ENCODE data around the gene SMG6.
"Not testable (repeated sequence)": the region's sequence is repeated elsewhere in the genome, so short reads cannot be mapped to it uniquely, and the experiment has no call there.

The SMG6 gene

GRCh38 chr17:2227025-2227699 lies 76.4 kb downstream of the SMG6 start:
- no peak for DNase-seq

DNA sequence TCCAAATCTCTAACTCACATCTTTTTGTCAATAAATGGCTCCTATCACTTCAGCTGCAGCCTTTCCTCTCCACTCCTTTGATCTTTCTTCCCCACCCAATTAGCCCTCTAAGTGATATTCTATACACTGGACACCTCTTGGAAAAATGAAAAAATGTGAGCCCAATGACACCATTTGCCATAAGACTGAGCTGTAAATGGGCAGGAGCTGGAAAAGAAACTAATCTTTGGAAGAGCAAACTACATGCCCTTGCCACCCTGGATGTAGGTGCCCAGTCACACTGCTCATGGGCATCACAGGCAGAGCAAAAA lies 80.0 kb downstream of the SMG6 start:
- no peak for DNase-seq

DNA sequence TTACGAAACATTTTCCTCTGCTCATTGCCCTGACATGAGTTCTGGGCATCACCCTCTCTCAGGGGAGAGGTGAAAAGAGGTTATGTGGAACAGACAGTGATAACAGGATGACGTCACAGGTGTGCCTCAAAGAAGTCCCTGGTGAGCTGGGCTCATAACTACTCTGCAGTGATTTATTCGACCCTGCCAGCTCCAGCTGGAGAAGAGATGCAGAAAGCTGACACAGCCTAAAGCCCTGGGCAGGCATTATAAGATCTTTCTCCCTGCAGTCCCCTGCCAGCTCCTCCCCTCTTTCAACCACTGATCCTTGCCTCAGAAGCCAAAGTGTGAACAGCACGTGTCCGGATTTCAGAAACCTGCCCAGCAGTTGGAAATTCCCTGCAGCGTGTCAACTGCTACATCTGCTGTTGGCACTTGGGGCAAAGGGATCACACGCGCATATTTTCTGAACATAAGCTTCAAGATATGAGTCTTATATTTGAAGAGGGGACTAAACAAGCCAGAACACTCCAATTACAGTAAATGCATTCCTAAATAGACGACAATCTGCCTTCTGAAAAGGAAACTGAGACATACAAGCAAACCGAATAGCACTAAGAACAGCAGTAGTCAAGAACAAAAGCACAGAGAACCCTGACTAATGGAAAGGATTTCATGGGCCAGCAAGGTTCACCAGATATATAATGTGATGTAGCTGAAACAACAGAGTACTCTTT lies 80.5 kb downstream of the SMG6 start:
- DNase-seq = no peak

DNA sequence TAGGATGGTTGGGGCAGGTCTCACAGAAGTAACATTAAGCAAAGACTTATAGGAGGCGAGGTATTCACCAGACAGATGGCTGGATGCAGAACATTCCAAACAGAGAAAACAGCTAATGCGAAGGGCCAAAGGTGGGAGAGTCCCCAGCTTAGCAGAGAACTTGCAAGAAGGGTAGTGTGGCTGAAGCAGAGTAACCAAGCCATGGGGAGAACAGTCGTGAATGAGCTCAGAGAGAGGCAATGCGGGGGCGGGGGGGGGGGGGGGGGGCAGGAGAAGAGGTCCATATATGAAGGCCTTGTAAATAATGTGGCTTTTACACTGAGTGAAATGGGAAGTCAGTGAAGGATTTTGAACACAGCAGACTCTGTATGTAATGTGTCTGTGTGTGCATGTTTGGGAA lies 81.3 kb downstream of the SMG6 start:
- no peak for DNase-seq

DNA sequence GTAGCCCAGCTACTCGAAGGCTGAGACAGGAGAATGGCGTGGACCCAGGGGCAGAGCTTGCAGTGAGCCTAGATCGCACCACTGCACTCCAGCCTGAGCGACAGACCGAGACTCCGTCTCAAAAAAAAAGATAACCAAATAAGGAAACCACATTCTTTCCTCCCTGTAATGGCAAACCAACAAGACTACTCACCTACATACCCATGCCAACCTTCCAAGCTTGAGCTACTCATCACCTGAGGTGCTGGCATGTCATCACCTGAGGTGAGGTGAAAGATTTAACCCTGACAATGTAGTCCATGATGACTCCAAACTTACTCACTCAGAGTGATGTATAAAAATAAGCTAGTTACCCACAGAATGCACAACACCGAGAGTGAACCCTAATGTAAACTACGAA lies 85.2 kb downstream of the SMG6 start:
- DNase-seq = no peak

GRCh38 chr17:2215616-2216364 lies 87.8 kb downstream of the SMG6 start:
- no peak for DNase-seq

DNA sequence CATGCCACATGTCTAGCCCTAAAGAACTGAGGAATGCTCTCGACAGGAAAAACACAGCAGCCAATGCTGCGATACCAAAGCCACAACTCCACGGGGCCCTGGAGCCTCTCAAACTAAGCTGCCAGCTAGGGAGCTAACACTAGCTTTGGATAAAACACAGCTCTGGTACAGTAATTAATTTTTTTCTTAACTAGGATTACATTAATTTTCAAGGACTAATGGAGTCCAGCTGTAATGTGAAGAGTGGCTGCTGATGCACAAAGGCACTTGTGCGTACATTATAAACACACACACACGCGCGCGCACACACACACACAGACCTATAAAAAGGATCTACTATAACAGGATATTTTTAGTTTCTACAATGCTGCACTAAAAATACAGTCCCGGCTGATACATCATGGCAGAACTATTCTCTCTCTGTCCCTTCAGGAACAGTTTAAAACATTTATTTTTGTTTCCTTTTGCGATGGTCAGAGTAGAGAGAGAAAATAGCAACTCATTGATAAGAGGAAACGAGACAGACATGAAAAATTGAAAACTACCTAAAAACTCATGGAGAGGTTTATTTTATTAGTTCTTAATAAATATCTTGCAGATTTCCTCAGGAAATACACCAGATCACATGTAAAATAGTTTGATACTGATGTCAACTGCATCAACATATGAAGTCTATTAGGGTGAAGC lies 88.5 kb downstream of the SMG6 start:
- no peak for DNase-seq

DNA sequence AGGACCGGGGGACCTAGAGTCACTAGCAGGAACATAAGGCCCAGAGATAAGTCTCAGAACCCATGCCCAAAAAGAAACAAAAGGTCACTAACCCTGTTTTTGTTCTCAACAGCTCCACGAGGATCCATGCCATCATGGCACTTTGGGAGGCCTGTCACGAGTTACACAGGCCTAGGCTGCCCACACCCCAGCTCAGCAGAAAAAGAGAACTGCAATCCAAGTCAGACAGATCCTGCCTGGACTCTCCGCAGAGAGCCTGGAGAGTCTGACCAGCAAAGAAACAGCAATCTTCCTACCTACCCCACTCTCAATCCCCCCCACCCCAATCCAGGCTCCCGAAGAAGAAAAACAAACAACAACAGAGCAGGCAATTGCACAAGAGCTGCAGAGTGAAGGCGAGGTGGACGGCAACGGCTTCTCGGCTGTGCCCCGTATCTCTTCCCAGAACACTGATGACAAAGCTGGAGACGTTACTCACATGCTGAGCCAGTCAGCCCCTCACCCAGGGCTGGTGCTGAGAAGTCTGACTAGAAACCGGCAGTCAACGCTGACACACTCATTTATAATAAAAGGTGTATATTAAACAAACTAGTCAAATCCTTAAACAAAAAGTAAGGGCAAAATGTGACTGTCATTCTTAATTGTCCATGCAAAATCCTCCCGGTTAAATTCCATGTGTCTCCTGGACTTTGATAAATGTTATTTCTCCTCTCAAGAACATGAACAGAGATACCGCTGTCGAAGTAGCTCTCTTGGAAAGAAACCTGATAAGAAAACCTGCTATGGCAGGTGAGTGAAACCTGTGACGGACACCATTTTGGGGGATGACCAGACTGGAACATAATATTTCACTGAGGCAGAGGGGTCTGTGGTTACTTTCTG lies 89.3 kb downstream of the SMG6 start:
- no peak for DNase-seq

DNA sequence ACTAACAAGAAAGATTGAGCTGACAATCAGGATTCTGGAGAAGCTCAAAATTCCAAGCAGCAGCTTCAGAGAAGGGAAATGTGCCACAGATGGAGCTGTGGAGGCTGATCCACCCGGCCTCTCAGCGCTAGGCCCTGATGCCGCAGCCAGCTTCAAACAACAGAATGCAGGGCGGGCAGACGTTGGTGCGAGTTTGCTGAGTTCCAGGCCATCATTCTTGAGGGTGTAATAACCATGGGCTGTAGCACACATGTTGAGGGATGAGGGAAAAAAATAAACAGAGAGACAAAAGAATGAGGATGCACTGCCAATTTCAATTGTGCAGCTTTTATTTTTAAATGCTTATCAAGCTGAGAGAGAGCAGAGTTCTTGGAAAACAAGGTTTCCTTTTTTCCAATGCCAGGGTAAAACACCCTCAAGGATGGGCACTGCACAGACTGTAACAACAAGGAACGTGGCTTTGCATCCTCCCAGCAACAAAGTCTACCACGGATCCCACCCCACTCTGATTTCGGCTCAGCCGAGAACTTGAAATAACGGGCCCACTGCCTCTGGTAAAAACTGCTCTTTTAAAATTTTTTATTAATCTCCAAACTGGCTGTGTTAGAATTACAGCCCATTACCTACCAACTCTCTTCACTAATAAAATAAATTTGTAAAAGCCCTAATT lies 90.2 kb downstream of the SMG6 start:
- DNase-seq = no peak

DNA sequence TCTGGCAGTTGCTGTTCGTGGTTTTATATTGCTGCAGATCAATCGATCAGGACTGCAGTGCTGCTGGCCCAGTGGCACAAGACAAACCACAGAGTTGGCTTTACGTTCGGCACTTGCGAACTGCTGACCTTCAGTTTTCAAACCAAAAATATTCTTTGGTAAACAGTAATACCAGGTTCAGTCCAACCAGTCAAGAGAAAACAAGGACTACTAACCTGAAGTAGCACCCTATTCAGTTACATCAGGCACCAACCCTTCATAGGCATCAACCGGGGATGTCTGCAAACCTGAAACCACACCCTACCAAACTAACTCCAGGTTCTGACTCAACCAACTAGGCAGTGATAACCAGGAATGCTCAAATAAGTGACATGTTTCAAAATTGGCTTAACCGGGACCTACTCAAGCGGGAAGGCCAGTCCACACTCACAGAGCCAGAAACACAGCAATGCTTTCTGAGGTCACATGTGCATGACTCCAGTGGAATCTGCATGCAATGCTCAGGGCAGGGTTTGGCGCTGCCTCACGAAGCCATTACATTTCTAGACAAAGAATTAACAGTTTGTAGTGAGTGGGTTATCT lies 91.1 kb downstream of the SMG6 start:
- DNase-seq = no peak

GRCh38 chr17:2211661-2212399 lies 91.8 kb downstream of the SMG6 start:
- DNase-seq = no peak

DNA sequence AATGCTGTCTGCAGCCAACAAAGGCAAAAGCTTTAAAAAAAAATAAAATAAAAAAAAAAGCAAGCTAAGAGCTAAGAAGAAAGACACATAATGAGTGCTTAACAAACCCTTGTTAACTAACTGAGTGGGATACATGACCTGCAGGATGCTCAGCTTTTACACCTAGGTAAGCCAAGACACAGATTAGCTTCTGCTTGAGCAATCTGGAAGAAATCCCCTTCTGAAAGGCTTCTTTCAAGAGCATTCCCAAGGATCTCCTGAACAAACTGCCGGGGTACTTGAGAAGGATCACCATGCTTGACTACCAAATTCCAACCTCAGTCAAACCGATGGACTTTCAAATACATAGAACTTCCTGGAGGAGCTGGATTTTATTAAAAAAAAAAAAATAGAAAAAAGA lies 92.9 kb downstream of the SMG6 start:
- DNase-seq = no peak

- DNase-seq = no peak
These were observed 95.6 kb downstream of the SMG6 start for GRCh38 chr17:2207815-2208515.

DNA sequence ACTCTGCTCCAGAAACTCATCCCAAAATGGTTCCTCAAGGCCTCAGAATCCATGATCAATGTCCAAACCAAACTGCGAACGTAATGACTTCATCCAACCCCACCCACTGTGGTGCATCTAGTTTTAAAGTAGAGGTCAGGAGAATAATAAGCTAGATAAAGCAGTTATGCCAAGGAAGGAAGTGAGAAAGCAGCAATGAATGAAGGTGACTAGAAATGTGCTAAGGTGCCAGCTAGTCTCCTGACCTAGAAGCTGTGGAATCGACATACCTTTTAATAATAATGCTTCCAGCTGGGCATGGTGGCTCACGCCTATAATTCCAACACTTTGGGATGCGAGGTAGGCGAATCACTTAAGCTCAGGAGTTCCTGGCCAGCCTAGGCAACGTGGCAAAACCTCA lies 99.2 kb downstream of the SMG6 start:
- DNase-seq = no peak

DNA sequence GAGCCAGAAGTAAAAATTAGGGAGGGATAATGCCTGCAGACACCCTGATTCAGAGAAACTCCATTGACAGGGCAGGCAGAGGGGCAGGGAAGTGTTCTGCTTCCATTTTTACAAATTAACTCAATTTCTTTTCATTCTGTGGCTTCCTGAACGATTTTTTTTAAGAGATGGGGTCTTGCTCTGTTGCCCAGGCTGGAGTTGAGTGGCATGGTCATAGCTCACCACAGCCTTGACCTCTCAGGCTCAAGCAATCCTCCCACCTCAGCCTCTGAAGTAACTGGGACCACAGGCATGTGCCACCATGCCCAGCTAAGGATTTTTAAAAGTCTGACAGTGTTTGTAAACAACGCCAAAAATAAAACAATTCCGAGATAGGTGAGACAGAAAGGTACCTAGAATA lies 99.8 kb downstream of the SMG6 start:
- DNase-seq = no peak

GRCh38 chr17:2202996-2203575 lies 100.5 kb downstream of the SMG6 start:
- no peak for DNase-seq

DNA sequence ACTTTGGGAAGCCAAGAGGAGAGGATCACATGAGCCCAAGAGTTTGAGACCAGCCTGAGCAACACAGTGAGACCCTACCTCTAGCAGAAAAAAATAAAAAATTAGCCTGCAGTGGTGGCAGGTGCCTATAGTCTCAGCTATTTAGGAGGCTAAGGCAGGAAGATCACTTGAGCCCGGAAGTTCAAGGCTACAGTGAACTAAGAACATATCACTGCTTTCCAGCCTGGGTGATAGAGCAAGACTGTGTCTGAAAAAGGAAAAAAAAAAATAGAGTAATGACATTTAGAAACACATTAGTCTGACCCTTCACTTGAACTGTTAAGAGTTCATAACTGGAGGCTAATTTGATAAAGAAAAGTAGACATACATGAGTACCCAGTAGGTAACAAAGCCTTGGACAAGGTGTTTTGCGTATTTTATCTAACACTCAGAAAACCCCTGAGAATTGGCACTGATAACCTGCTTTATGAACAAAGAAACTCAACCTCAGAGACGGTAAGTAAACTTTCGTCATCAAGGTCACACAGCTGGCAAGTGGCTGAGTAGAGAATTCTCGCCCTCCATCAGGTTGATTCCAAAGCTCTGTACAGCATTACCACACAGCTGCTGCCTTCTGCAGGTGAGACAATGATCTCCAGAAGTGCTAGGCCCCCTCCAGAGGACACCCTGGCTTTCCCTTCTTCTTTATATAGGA lies 101.1 kb downstream of the SMG6 start:
- DNase-seq = no peak

DNA sequence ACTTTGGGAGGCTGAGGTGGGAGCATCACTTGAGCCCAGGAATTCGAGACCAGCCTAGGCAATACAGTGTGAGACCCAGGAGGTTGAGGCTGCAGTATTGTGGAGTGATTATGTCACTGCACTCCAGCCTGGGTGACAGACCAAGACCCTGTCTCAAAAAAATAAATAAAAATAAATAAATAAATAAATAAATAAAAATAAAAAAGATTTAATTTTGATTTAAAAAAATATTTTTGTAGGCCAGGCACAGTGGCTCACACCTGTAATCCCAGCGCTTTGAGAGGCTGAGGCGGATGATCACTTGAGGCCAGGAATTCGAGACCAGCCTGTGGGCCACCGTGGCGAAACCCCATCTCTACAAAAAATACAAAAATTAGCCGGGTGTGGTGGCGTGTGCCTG lies 104.2 kb downstream of the SMG6 start:
- DNase-seq = not testable (repeated sequence)

DNA sequence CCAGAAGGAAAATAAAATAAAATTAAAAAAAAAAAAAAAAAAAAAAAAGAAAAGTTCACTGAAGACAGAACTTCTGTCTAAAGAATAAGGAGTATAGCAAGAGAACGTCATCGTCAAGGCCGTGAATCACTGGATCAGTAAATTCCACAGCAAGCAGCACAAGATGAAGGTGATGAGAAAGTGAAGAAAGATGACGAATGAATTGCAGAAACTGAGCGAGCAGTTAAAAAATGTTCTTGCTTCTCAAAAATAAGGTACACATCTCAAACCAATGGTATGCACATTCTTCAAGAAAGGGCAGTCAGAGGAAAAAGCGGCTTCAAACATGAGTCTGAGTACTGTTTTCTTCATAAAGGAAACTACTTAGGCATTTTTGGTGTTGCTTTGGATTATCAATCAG lies 104.7 kb downstream of the SMG6 start:
- no peak for DNase-seq

All from NCI-H187 treated with DMSO at 0.1 percent for 48 hours (cell line).